Hematopoietic multipotent progenitor cell treated with erythropoietin and hydrocortisone succinate and interleukin-3 and kit ligand, for 15 days (in vitro differentiated cells): ENCODE measurements around the gene SIGLEC14.
"Not testable (repeated sequence)": the region's sequence is repeated elsewhere in the genome, so short reads cannot be mapped to it uniquely, and the experiment has no call there.

ENCODE experiments used
- DNase-seq: peaks from one replicate; pipeline ENCODE4 v3.0.0-alpha.2; 2015; ENCODE audit warnings: low spot score

Gene SIGLEC14

DNA sequence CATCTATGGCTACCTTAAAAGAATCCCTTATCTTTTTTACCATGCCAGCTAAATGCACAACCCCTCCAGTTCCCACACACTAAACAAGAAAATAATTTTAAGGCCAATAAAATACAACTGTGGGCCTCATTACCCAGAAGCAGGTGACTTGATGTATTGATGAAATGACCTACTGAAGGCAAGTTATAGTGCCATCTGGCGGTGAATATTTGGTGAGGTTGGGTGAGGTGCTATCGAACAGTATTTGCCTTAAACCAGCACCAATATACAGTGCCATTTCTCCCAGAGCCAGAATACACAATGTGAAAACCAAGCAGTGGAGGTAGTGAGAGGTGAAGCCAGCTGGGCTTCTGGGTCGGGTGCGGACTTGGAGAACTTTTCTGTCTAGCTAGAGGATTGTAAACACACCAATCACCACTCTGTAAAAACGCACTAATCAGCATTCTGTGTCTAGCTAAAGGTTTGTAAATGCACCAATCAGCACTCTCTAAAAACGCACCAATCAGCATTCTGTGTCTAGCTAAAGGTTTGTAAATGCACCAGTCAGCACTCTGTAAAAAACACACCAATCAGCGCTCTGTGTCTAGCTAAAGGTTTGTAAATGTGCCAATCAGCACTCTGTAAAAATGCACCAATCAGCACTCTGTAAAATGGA lies 29.4 kb upstream of the SIGLEC14 start:
- DNase-seq = peak; percentile 23

DNA sequence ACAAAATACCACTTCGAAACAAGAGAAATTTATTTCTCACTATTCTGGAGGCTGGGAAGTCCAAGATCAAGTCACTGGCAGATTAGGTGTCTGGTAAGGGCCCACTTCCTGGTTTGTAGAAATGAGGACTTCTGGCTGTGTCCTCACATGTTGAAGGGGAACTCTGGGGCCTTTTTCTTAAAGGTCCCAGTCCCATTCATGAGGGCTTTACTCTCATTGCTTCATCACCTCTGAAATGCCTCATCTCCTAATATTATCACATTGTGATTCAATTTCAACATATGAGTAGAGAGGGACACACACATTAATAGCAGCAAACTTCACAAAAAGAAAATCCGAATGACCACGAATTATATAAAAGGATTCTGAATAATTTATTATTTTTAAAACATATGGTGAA lies 21.6 kb upstream of the SIGLEC14 start:
- no peak for DNase-seq

DNA sequence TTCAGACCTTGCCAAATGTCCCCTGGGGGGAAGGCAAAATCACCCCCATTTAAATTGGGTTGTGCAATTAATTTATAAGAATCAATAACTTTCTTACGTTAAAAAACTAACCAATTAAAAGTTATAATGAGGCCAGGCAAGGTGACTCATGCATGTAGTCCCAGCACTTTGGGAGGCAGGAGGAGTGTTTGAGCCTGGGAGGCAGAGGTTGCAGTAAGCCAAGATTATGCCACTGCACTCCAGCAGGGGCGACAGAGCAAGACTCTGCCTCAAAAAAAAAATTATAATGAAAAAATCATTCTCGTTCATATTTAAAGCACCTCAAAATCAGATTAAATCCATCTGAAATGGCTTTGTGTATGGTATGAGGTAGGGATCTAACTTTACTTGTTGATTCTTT lies 18.4 kb upstream of the SIGLEC14 start:
- no peak for DNase-seq

DNA sequence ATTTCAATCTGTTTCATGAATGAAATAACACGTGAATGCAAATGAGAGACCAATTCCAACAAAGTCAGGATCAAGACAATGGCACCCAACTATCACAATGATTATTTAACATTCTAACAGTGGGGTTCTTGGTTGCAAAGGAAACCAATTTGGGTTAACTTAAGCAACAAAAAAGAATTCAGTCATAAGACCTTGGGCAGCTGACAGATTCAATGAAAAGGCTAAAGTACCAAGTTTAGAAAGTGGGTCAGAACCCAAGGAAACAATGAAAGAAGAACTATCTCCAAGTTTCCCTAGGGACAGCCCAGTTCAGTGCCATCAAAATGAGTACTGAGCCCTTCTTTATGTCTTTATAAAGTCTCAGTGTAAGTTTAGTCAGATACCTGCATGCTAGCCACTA lies 17.5 kb upstream of the SIGLEC14 start:
- DNase-seq = no peak

DNA sequence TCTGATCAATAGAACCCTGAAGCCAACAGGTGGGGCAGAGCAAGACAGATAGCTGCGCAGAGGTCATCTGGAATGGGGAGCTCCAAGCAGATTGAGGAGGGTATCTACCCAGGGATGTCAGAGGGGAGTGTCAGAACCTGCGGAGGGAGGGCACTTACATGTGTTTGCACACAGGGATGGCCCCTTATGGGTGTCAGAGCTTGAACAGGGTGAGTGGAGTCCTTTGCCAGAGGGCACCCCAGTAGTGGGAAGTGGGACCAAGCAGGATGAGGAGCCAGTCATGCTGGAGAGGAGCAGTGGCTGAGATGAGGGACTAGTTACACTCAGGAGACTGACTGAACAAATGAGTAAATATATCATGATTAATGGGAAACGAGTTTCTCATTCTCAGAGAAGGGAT lies 17.0 kb upstream of the SIGLEC14 start:
- no peak for DNase-seq

DNA sequence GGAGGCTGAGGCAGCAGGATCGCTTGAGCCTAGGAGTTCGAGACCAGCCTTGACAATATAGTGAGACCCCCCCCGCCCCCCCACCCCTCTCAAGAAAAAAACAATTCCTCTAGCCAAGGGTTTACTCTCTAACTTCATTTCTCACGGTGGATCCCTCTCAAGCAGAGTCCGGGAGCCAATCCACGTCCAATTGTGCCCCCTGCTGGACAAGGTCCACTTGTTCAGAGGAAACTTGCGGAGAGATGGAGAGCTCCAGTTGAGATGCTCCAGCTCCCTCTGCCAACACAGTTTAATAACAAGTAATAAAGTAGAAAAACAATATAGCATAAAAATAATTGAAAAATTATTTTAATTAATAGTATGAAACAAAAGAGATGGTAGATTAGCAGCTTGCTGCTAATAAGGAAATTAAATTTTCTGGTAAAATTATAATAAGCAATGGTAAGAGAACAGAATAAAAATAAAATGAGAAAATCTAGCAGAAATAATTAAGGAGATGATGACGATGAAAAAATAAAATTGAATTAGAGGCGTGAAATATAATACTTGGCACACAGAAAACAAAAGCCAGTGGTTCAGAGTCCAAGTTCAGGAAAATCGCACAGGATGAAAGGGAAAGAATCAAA lies 14.5 kb upstream of the SIGLEC14 start:
- DNase-seq = peak; percentile 75

DNA sequence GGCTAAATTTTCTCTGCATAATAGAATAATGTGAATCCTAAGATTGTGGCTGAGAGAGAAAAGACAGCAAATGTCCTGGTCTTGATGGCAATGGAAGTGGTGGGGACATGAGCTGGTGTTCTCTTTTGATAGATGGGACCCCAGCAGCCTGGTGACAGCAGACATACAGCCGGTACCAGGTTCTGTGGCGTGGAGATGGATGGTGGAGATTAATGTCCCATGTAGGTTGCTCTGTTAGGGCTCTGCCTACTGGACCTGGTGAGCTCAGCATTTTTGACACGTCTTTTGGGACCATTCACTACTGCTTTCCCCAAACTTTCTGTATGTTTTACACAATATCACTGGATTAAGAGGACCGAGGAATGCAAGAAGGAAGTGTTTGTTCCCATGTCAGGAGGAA lies 8.2 kb upstream of the SIGLEC14 start:
- no peak for DNase-seq

DNA sequence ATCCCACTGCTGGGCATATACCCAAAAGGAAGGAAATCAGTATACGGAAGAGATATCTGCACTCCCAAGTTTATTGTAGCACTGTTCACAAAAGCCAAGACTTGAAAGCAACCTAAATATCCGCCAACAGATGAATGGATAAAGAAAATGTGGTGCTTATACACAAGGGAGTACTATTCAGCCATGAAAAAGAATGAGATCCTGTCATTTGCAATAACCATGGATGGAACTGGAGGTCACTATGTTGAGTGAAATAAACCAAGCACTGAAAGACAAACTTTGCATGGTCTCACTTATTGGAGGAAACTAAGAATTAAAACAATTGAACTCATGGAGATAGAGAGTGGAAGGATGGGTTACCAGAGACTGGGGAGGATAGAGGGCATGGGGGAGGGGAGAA lies 6.5 kb upstream of the SIGLEC14 start:
- DNase-seq = no peak

DNA sequence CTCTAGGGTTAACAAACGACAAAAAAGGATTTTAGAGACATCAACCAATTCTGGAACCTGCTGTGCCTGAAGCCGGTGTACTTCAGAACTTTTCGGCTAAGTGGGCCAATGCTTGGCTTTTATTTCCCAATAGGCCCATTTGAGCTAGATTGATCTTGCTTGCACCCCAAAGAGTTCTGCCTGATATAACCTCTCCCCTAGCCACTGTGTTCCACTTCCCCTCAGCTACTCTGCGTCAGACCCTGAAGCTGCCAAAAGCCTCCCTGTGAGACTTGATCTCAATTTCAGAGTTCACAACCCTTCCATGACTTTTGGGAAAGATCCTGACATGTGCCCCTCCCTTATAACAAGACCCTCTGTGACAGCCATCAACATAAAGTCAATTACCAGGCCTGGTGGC lies 5.6 kb upstream of the SIGLEC14 start:
- DNase-seq = no peak

DNA sequence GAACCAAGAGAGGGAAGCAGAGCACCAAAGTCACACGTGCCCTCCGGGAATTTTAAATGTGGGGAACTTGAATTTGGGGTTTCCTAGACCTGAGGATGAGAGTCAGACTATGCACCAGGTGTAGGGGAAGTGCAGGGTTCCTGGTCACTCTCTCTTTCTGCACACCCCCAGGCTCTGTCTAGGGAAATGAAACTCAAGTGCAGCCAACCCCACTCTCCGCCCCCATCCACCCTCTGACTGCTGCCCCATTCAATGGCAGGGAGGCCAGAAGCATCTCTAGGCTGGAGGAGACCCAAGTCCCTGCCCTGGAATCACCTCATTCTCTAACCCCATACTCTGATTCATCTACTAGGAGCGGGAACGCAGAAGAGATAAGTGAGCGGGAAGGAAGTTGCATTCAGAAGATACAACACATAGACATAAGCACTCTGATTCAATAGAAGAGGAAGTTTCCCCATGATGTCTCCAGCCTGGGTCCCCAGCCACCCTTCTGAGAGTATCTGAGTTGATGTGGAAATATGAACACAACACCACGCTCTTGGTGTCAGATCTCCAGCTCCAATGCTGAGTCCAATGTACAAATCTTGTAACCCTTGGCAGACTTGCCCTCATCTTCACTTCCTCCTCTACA lies 4.7 kb upstream of the SIGLEC14 start:
- no peak for DNase-seq

DNA sequence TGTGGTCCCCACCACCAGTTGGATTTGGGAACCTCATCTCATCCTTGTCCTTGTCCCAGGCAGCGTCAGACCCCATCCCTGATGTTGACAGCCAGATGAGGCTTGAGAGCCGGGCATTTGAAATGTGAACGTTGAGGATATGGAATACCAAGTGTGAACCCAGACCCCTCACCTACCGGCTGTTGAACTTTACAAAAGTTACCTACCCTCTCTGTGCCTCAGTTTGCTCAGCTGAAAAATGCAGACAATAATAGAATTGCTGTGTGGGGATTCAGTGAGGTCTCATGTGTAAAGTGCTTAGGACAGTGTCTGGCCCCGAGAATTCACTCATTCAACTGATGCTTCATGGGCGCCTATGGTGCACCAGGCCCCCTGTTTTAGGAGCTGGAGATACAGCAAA lies 693 bp upstream of the SIGLEC14 start:
- DNase-seq = no peak

DNA sequence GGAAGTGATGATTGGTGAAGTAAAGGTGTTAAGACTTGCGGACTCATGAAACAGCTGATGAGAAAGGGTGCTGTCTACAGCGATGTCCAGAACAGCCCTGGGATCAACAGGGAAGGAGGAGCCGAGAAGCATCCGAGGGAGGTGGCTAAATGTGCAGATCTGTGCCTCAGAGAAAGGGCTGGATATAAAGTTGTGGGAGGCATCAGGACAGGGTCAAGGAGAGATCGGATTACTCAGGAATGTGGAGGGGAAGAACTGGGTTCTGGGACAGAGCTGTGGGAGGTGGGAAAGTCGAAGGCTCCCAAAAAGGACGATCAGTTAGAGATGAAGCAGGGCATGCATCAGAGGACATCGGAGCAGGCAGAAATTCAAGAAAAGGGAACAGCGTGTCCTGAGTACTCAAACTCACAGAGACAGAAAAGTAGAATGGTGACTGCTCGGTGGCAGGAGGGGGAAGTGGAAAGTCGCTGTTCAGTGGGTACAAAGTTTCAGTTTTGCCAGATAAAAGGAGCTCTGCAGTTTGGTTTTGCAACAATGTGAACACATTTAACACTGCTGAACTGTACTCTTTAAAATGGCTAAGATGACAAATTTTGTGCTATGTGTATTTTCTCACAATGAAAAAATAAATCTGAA lies 1.9 kb downstream of the SIGLEC14 start:
- DNase-seq = no peak

DNA sequence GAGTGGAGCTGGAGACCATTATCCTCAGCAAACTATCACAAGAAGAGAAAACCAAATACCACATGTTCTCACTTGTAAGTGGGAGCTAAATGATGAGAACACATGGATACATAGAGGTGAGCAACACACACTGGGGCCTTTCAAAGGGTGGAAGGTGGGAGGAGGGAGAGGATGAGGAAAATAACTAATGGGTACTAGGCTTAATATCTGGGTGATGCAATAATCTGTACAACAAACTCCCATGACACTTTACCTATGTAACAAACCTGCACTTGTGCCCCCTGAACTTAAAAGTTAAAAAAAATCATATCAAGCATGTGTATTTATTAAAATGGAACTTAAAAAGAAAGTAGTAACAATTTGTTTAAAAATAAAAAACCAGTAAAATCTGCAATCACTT lies 5.0 kb downstream of the SIGLEC14 start:
- DNase-seq = no peak

DNA sequence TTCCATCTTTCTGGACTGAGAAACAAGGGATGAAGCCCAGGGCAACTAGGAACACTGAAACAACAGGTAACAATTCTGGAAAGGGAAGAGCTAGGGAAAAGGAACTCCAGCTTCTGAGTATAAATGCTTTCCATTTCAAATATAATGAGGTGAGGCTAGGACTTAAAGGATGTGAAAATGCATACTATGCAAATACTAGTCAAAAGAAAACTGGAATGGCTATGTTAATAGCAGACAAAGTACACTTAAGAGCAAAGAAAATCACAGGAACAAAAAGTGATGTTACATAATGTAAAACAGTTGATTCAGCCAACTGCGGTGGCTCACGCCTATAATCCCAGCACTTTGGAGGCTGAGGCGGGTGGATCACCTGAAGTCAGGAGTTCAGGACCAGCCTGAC lies 6.2 kb downstream of the SIGLEC14 start:
- no peak for DNase-seq

DNA sequence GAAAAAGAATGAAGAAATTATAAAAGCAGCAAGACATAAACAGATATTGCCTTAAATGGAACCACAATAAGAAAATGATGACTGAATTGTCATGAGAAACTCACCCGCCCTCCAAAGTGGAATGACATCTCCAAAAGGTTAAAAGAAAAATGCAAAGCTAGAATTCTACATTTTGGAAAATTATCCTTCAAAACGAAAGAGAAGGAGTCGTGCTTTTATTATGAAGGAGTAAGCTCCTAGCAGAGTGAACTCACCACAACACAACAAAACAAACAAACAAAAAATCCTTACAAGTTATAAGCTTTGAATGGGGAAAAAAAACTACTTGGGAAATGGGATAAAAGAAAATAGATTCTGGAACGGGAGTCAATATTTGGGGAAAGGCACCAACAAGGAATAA lies 6.7 kb downstream of the SIGLEC14 start:
- no peak for DNase-seq

DNA sequence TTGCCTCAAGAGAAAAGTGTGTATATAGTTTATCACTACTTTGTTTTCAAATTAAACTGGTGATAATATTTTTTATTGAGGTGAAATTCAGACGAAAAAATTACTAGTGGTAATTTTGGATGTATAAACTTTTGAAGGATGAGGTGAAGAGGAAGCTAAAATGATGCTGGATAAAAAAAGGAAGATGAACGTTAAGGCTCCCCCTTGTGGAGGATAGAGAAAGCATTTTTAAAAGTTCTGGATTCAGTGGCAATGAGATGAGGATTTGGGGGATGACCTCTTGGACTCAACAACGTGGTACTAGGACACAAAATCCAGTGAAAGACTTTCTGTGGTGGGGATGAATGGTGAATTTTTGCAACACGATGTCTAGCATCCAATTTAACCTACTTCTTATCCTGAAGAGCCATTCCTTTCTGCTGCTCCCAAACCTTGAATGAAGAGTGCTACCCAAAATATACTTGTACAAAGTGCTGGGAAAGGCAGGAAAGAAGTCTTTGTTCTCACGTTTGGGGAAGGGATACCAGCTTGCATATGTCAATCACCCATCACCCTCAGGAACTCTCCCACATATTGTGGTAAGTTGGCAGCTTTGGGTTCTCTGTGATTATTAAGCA lies 9.2 kb downstream of the SIGLEC14 start:
- peak; percentile 62 for DNase-seq

DNA sequence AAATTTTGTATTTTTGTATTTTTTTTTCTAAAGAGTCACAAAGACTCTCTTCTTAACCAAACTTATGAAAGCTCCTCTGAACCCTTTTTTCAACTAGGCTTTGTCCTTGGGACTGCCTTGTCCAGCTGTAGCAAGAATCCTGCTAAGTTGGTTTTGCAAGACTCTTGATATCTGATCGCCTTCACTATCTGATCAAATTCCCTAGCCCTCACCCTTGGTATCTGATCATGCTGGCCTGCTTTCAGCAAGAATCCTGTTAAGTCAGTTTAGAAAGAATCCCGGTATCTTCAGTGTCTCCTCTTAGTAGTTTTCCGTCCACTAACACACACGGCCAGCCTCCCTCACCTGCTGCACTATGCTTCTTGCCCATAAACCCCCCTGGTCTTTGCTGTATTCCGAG lies 14.5 kb downstream of the SIGLEC14 start:
- no peak for DNase-seq

DNA sequence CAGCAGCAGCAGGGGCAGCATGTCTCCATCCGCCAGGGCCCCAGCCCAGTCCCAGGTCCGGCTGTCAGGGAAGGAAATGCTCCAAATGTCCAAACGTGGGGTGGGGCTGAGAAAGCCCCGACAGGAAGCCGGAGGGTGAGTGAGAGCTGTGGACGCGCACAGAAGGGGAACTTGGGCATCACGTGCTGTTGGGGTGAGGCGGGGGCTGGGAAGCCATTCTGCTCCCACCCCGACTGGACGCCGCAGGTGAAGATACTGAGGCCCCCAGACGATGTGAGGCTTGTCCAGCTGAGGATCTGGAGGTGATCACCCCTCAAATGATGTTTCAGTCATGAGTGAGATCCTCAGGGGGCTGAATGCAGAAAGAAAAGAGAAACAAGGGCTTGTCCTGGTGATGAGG lies 16.3 kb downstream of the SIGLEC14 start, which contains the start of gene SIGLEC5:
TSS of gene SIGLEC5 (minus strand) at position 87 of the 400 bp plus-strand sequence. CDS start at position 21, 66 bp downstream.
- DNase-seq = not testable (repeated sequence)

DNA sequence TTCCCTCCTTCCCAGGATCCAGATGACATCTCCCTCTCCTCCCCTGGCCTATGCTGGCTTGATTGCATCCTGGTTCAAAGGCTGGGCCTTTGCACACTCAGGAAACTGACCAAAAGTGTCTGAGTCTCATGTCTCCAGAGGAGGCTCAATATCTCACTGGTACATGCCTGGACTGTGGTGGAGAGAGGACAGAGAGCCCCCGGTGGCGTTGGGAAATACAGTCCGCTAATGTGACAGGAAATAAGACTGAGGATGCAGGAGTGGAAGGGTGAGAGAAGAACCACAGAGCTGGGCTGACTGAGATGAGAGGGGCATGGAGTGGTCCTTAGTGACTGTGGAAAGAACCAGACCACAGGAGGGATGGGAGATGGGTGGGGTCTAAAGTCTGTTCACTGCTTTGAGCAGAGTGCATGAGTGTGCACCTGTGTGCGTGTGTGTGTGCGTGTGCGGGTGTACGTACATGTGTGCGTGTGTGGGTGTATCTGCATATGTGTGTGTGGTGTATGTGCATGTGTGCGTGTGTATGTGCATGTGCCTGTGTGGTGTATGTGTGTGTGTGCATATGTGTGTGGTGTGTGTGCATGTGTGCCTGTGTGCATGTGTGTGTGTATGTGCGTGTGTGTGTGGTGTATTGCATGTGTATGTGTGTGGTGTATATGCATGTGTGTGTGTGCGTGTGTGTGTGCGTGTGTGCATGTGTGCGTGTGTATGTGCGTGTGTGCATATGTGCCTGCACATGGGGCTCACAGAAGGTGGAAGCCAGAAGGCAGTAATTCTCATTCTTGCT lies 18.3 kb downstream of the SIGLEC14 start:
- DNase-seq = no peak

DNA sequence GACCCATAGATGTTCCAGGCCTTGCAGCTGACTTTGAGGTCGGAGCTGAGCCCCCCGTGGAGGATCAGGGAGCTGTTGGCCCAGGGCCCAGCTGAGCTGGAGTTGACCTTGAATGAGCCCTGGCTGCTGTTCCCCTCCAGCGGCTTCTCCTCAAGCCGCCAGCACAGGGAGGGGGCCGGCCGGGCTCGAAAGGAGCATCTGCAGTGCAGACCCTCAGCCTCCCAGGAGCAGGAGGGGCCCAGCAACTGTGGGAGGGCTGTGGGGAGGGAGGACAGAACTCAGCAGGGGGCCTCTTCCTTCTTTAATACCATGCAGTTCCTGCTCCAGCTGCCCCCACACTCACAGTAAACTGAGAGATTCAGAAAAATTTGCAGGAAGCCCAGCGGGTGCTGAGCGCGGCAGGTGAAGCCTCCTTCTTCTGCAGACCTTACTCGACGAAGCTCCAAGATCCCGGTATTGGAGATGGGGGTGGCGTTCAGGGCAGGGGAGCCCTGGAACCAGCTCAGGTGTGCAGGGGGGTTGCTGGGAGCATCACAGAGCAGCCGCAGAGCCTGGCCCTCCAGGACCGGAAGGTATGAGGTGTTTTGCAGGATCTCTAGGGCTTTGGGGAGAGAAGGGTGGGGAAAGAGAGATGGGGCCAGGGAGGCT lies 19.0 kb downstream of the SIGLEC14 start:
- no peak for DNase-seq

DNA sequence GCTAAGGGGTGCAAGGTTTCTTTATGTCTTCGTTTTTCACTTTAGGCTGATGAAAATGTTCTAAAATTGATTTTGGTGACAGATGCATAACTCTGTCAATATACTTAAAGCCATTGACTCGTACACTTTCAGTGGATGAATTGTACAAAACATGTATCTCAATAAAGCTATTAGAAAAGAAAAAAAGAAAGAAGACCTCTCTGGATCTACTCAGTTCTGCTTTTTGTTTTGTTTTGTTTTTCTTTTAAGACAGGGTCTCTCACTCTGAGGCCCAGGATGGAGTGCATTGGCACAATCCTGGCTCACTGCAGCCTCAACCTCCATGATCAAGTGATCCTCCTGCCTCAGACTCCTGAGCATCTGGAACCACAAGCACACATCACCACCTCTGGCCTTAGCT lies 19.9 kb downstream of the SIGLEC14 start:
- no peak for DNase-seq
